Measurements from ENCODE around the gene RNF4.

The RNF4 gene

GRCh38 chr4:2436301-2436700, 32.6 kb upstream of the RNF4 start (continued):
- TF ChIP-seq PATZ1 (CRISPR knock-in tag; IDR thresholded peaks at IDR 0.05; ENCODE audit: borderline replicate concordance) (no peak), PPARA (CRISPR knock-in tag; IDR thresholded peaks at IDR 0.05; ENCODE audit: borderline replicate concordance) (no peak), TOX (CRISPR knock-in tag; IDR thresholded peaks at IDR 0.05; ENCODE audit: borderline replicate concordance) (no peak)

GRCh38 chr4:2436761-2437474, 32.0 kb upstream of the RNF4 start:
- no peak for ATAC-seq
- TF ChIP-seq ISL1 (CRISPR knock-in tag; IDR thresholded peaks at IDR 0.05) (no peak), BACH2 (CRISPR knock-in tag; IDR thresholded peaks at IDR 0.05; ENCODE audit: borderline replicate concordance) (no peak), SNAI2 (CRISPR knock-in tag; IDR thresholded peaks at IDR 0.05) (no peak)

- no peak for TF ChIP-seq CREB5 (CRISPR knock-in tag; IDR thresholded peaks at IDR 0.05; ENCODE audit: low read depth)
- no peak for TF ChIP-seq RARB (CRISPR knock-in tag; IDR thresholded peaks at IDR 0.05)
- no peak for TF ChIP-seq CSDC2 (CRISPR knock-in tag; IDR thresholded peaks at IDR 0.05)
- no peak for TF ChIP-seq TSHZ2 (CRISPR knock-in tag; IDR thresholded peaks at IDR 0.05)
- no peak for TF ChIP-seq OSR1 (CRISPR knock-in tag; IDR thresholded peaks at IDR 0.05)
- TF ChIP-seq ZNF70 (CRISPR knock-in tag; IDR thresholded peaks at IDR 0.05) = no peak
- TF ChIP-seq PATZ1 (CRISPR knock-in tag; IDR thresholded peaks at IDR 0.05; ENCODE audit: borderline replicate concordance) = no peak
- no peak for TF ChIP-seq PPARA (CRISPR knock-in tag; IDR thresholded peaks at IDR 0.05; ENCODE audit: borderline replicate concordance)
- no peak for ATAC-seq
Measured at GRCh38 chr4:2437475-2438215, 31.3 kb upstream of the RNF4 start.

- no peak for ATAC-seq
- no peak for TF ChIP-seq SNAI2 (CRISPR knock-in tag; IDR thresholded peaks at IDR 0.05)
- TF ChIP-seq OSR1 (CRISPR knock-in tag; IDR thresholded peaks at IDR 0.05) = no peak
- TF ChIP-seq TCF4 (CRISPR knock-in tag; IDR thresholded peaks at IDR 0.05; ENCODE audit: borderline replicate concordance) = no peak
- TF ChIP-seq ZNF565 (CRISPR knock-in tag; conservative IDR thresholded peaks at IDR 0.05; ENCODE audit: low read depth) = no peak
- TF ChIP-seq ZC3H10 (CRISPR knock-in tag; IDR thresholded peaks at IDR 0.05) = no peak
- no peak for TF ChIP-seq ZFP3 (CRISPR knock-in tag; IDR thresholded peaks at IDR 0.05)
- no peak for TF ChIP-seq ZNF8 (CRISPR knock-in tag; IDR thresholded peaks at IDR 0.05)
- TF ChIP-seq CSRNP3 (CRISPR knock-in tag; IDR thresholded peaks at IDR 0.05) = no peak
- no peak for TF ChIP-seq RARB (CRISPR knock-in tag; IDR thresholded peaks at IDR 0.05)
- TF ChIP-seq CREB5 (CRISPR knock-in tag; IDR thresholded peaks at IDR 0.05; ENCODE audit: low read depth) = no peak
- TF ChIP-seq BACH2 (CRISPR knock-in tag; IDR thresholded peaks at IDR 0.05; ENCODE audit: borderline replicate concordance) = no peak
- no peak for TF ChIP-seq ISL1 (CRISPR knock-in tag; IDR thresholded peaks at IDR 0.05)
- no peak for TF ChIP-seq ZFP30 (CRISPR knock-in tag; IDR thresholded peaks at IDR 0.05)
- TF ChIP-seq PPARA (CRISPR knock-in tag; IDR thresholded peaks at IDR 0.05; ENCODE audit: borderline replicate concordance) = no peak
- no peak for TF ChIP-seq PATZ1 (CRISPR knock-in tag; IDR thresholded peaks at IDR 0.05; ENCODE audit: borderline replicate concordance)
Measured at GRCh38 chr4:2438822-2439718, 29.8 kb upstream of the RNF4 start.

All from SK-N-SH treated with all-trans-retinoic acid at 6 μM for 48 hours (cell line).